Stimulated activated CD8-positive, alpha-beta memory T cell treated with anti-CD3 and anti-CD28 coated beads, Interleukin-15, amount 100 ng/mL, for 1 hour (primary cell): ENCODE results near the gene PDXK.
A peak's percentile ranks its signal among the peaks of the same experiment; 100 is the strongest.

Experiments
- DNase-seq: peaks from one replicate; pipeline ENCODE4 v3.0.0-alpha.2; 2020; ENCODE audit warnings: low read depth

PDXK gene

DNA sequence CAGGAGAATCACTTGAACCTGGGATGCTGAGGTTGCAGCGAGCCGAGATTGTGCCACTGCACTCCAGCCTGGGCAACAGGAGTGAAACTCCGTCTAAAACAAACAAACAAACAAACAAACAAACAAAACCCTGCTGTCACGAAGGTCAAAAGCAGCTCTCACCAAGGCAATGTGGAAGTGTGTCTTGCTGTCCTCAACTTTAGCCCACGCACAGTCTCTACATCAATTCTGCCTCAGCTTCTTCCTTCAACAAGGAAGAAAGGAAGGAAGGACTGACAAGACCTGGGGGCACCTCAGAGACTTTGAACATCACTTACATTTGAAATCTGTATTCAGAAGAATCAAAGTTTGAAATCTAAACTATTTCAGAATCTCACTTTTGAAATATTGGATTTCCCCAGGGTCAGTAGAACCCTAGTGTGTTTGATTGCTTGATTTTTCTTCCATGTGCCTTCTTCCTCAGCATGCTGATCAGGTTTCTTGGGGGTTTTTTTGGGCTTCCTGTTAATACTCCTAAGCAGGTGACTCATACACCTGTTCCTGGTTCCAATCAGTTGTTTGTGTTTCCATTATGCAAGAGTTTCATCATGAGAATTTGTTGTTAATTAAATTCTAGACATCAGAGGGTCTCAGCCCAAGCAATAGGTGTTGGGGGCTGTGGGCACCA is 63.6 kb downstream of the PDXK start:
- DNase-seq: no peak

- no peak for DNase-seq
These were observed 64.3 kb downstream of the PDXK start for GRCh38 chr21:43783098-43783700.

- DNase-seq: no peak
These were observed 66.2 kb downstream of the PDXK start for GRCh38 chr21:43785134-43785533.

GRCh38 chr21:43786300-43786806 is 67.4 kb downstream of the PDXK start:
- no peak for DNase-seq

DNA sequence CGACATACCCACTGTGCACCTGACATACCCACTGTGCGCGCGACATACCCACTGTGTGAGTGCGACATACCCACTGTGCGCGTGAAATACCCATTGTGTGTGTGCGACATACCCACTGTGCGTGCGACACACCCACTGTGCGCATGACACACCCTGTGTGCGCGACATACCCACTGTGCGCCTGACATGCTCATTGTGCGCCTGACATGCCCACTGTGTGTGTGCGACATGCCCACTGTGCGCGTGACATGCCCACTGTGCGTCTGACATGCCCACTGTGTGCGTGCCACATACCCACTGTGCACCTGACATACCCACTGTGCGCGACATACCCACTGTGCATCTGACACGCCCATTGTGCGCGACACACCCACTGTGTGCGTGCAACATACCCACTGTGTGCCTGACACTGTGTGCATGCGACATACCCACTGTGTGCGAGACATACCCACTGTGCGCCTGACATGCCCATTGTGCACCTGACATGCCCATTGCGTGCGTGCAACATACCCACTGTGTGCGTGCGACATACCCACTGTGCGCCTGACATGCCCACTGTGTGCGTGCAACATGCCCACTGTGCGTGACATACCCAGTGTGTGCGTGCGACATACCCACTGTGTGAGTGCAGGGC is 68.0 kb downstream of the PDXK start:
- DNase-seq: no peak

DNA sequence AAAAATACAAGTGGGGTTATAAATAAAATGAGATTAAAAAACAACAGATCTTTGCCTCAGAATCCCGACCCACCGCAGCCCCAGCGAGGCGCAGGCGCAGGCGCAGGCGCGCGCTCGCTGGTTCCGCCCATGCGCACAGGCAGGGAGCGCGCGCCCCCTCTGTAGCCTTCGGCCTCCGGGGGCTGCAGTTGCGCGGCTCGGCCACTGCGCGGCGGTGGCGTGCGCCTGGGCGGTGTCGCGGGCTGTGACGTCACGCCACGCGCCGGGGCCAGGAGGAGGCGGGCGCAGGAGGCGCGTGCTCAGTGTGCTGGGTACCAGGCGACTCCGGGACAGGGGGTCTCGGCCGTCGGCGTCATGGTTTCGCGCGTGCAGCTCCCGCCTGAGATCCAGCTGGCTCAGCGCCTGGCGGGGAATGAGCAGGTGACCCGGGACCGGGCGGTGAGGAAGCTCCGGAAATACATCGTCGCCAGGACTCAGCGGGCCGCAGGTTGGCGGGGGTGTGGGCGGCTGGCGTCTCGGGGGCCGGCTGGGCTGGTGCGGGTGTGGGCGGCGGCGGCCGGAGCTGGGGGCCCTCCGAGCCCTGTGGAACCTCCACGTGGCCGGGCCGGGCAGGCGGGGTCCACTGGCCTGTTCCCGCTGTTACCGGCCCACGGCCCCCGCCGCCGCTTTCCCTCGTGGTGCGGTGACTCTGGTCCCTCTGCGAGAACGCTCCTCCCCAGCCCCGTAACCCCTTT is 70.5 kb downstream of the PDXK start, which contains the start of gene RRP1:
Gene RRP1, plus strand, starts transcription at position 302 of the 734 bp plus-strand sequence. Its CDS starts 53 bp downstream, at position 355.
- peak; percentile 84 for DNase-seq

DNA sequence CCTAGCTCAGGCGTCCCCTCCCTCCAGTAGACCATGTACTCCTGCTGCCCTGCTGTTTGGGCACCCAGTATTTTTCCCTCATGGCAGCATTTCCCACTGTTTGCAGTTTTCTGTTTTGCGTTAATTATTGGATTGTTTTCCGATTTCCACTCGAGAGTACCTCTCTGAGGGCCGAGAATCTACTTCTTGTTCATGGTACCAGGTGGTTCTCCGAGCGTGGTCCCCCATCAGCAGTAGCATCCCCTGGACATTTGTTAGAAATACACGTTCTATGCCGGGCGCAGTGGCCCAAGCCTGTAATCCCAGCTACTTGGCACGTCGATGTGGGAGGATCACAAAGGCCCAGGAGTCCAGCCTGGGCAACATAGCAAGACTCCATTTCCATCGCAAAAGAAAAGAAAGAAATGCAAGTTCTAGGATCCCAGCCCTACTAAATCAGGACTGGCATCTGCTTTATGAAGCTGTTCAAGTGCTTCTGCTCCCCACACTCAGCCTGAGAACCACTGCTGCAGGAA is 71.1 kb downstream of the PDXK start:
- no peak for DNase-seq

DNA sequence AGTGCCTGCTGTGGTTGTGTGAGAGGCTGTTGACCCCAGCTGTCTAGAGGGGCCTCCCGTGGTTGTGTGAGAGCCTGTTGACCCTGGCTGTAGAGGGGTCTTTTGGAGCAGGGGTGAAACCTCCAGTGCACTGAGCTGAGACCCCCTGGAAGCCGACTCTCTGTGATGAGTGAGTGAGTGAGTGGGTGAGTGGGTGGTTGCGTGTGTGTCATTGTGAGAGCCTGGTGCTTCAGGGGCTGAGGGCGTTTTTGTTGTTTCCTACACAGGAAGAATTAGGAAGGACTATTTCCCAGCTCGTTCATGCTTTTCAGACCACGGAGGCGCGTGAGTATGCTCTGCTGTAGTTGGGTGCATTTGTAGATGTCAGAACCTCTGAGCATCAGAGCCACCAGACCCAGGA is 73.5 kb downstream of the PDXK start:
- no peak for DNase-seq

DNA sequence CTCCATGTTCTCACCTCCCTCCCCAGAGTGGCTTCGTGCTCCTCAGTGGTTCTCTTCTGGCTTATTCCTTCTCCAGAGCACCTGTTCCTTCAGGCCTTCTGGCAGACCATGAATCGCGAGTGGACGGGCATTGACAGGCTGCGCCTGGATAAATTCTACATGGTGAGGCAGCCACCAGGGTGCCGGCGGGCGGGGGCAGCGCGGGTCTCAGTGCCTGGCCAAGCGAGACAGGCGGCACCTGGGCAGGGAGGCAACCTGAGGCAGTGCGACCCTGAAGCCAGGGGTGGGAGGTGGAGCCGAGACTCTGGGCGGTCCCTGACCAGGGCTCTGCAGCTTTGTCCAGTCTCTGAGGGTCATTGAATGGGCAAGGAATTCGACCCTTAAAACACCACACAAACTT is 74.3 kb downstream of the PDXK start:
- no peak for DNase-seq

- no peak for DNase-seq
These were observed 75.4 kb downstream of the PDXK start for GRCh38 chr21:43794311-43794710.

DNA sequence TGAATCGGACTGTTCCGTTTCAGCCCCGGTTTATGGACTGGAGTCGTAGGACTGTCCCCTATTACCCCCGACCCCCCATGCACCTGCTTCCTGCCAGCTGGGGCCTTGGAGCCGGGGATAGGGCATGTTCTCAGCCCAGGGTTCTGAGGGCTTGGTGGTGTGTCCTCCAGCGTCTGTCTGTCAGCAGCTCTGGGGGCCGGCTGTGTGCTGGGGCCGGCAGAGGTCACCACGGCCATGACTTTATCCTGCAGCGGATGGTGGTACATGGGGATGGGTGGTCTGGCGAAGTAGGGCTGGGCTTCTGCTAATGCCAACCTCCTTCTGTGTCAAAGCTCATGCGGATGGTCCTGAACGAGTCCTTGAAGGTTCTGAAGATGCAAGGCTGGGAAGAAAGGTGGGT is 75.9 kb downstream of the PDXK start:
- no peak for DNase-seq

DNA sequence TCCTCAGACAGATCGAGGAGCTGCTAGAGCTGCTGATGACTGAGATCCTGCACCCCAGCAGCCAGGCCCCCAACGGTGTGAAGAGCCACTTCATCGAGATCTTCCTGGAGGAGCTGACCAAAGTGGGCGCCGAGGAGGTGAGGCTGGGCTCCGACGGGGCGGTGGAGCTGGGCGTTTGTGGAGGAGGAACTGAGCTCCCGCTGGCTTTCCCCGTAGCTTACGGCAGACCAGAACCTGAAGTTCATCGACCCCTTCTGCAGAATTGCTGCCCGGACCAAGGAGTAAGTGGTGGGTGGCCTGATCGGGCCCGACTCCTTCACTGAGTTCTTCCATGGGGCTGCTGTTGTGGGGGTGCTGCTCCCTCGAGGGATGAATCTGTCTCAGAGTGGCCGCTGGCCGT is 78.5 kb downstream of the PDXK start:
- no peak for DNase-seq

GRCh38 chr21:43797925-43798715 is 79.2 kb downstream of the PDXK start:
- no peak for DNase-seq

- DNase-seq: no peak
These were observed 80.4 kb downstream of the PDXK start for GRCh38 chr21:43799301-43799840.

GRCh38 chr21:43800124-43800523 is 81.2 kb downstream of the PDXK start:
- no peak for DNase-seq

DNA sequence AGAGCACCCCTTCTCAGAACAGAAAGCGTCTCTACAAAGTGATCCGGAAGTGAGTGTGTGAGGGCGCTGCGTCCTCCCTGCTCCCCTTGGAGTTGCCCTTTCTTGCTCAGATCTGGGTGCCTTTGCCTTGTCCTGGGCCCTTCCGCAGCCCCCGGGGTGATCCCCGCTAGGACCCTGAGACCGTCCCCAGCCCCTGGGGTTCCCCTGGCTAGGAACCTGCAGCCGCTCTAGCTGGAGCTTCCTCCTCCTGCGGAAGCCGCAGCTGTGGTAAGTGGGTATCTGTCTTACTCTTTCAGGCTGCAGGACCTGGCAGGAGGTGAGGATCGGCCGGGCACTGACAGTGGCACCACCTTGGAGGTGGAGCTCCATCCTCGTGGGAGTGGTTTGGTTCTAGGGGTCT is 81.6 kb downstream of the PDXK start:
- DNase-seq: no peak

- no peak for DNase-seq
These were observed 82.3 kb downstream of the PDXK start for GRCh38 chr21:43801006-43801783.

DNA sequence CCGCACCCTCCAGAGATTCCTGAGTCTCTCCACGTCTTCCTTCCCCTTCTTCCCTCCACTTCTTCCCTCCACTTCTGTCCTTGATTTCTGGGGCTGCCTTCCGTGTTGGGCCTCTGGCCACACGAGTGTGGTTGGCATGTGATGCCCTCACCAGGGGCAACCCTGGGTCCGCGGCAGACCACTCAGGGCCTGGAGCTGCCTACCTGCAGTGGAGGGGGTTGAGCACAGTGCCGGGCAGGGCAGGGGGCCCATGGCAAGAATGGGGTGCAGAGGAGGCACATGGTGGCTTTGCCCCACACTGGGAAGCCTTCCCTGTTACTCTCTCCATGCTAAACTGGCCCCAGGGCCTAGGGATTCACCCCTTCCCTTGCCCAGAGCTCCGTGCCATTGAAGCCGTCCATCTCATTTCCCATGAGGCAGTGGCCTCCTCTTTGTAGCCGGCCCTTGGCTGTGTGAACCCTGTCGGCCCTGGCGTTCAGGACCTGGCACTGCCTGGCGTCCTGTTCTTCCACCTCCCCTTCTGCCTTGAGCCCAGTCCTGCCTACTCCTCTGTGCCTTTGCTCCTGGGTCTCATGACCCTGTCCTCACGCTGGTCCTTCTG is 83.9 kb downstream of the PDXK start:
- no peak for DNase-seq

- no peak for DNase-seq
These were observed 84.8 kb downstream of the PDXK start for GRCh38 chr21:43803558-43804300.
